Mesendoderm (in vitro differentiated cells): Measurements from ENCODE around the gene KCMF1.

Experiments used
- DNase-seq: peaks from one replicate; pipeline ENCODE4 v3.0.0; 2013
- H2AK5ac ChIP-seq: 2 replicates; pipeline ENCODE4 v1.6.1; 2013; ENCODE audit warnings: low read length, inconsistent platforms
- H2BK120ac ChIP-seq: 2 replicates; pipeline ENCODE4 v1.6.1; 2013; ENCODE audit warnings: low read depth, mild to moderate bottlenecking, low read length, moderate library complexity, mixed read lengths
- H2BK15ac ChIP-seq: replicated peaks from 2 replicates; pipeline ENCODE4 v1.6.1; 2013; ENCODE audit warnings: low read depth, mild to moderate bottlenecking, moderate library complexity
- H2BK5ac ChIP-seq: 2 replicates; pipeline ENCODE4 v1.6.1; 2013; ENCODE audit warnings: low read length, inconsistent platforms
- H3K18ac ChIP-seq: 2 replicates; pipeline ENCODE4 v1.6.1; 2013; ENCODE audit warnings: mild to moderate bottlenecking, low read length, mixed read lengths
- H3K23ac ChIP-seq: one replicate; pipeline ENCODE4 v1.6.1; 2013; ENCODE audit warnings: low read length
- H3K27ac ChIP-seq: 2 replicates; pipeline ENCODE4 v1.5.1; 2013; ENCODE audit warnings: low read depth, mild to moderate bottlenecking, inconsistent platforms, low read length, moderate library complexity
- H3K27me3 ChIP-seq: 2 replicates; pipeline ENCODE4 v1.6.1; 2013; ENCODE audit warnings: low read length, control low read depth, mild to moderate bottlenecking, inconsistent platforms; ENCODE audit not compliant: insufficient read depth, poor library complexity
- H3K36me3 ChIP-seq: 2 replicates; pipeline ENCODE4 v1.6.1; 2013; ENCODE audit warnings: low read length, inconsistent platforms; ENCODE audit not compliant: control insufficient read depth, insufficient read depth
- H3K4ac ChIP-seq: one replicate; pipeline ENCODE4 v1.6.1; 2013; ENCODE audit warnings: low read depth, mild to moderate bottlenecking, low read length, moderate library complexity
- H3K4me1 ChIP-seq: 2 replicates; pipeline ENCODE4 v1.6.1; 2013; ENCODE audit warnings: low read depth, low read length, inconsistent platforms; ENCODE audit not compliant: control insufficient read depth
- H3K4me2 ChIP-seq: 2 replicates; pipeline ENCODE4 v1.6.1; 2013; ENCODE audit warnings: low read length
- H3K4me3 ChIP-seq: 2 replicates; pipeline ENCODE4 v1.5.1; 2013; ENCODE audit warnings: mild to moderate bottlenecking, low read length
- H3K56ac ChIP-seq: one replicate; pipeline ENCODE4 v1.6.1; 2013; ENCODE audit warnings: low read length
- H3K79me1 ChIP-seq: 2 replicates; pipeline ENCODE4 v1.6.1; 2013; ENCODE audit warnings: low read length, inconsistent platforms
- H3K79me2 ChIP-seq: 2 replicates; pipeline ENCODE4 v1.6.1; 2013; ENCODE audit warnings: mild to moderate bottlenecking, low read length; ENCODE audit not compliant: control insufficient read depth, insufficient read depth
- H3K9ac ChIP-seq: 2 replicates; pipeline ENCODE4 v1.6.1; 2013; ENCODE audit warnings: low read length, inconsistent platforms
- H4K5ac ChIP-seq: one replicate; pipeline ENCODE4 v1.6.1; 2013; ENCODE audit warnings: low read length
- H4K8ac ChIP-seq: one replicate; pipeline ENCODE4 v1.6.1; 2013; ENCODE audit warnings: low read depth, mild to moderate bottlenecking, control low read depth, low read length, moderate library complexity
- WGBS: extraction: QIAGEN DNeasy Blood & Tissue Kit; methylation state at CpG from one replicate; pipeline ENCODE4 v1.1.7; 2013; ENCODE audit warnings: low lambda C conversion rate, missing lambda C conversion rate; ENCODE audit not compliant: insufficient coverage; ENCODE audit errors: extremely low coverage; 5-methylcytosine and 5-hydroxymethylcytosine counted together

The KCMF1 gene

DNA sequence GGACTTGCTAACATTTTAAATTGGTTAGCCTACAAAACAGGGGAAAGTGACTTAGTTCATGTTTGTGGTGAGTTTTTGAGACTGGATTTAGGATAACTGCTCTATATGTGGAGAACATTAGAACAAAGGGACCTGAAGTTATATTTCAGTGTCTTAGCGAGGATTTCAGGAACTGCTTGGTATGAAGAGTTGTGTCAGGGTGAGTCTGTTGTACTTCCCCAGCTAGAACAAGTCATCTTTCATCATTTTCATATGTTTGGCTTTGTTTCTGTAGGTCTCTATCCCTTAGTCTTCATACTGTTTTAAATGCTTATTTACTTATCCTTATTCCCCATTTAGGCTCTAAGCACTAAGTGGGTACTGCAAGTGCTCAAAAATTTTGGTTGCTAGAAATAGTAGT, 41.9 kb downstream of the KCMF1 start:
- H2BK120ac ChIP-seq, result no peak overlapping the region

DNA sequence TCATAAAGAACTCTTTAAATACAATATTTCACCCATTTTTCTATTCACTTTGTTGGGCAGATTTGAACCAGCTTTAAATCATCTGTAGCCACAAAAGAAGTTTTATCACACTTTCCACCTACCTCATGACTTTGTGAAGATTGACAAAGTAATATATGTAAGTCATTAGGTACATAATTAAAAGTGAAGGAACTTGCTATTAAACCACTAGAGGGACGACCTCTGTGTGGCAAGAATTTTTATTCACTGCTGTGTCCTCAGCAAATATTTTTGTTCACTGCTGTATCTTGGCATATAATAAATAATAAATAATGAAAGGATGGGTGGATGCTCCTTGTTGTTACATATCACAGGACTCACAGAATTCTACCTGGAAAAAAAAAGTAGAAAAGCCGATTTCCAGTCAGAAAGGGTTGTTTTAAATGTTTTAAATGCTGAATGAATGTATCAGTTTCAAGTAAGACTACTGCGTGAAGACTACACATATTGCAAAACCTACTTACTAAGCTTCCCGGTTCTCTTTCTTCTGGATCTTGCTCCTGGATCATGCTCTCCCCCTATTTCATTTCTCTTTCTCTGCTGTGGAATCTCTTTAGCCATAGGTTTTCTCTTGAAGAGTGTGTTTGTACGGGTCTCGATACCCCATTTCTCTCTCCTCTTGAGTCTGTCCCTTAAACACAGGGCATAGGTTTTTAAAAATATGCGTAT, 44.8 kb downstream of the KCMF1 start:
- Histone ChIP-seq H2BK15ac (no peak overlapping the region), H3K4ac (no peak overlapping the region), H4K8ac (no peak overlapping the region), H3K79me2 (peaks cover 57% of the 10 kb centered on the region), H3K18ac (no peak overlapping the region), H3K56ac (no peak overlapping the region), H2AK5ac (no peak overlapping the region), H2BK5ac (no peak overlapping the region), H3K79me1 (peaks cover 14% of the 10 kb centered on the region), H2BK120ac (no peak overlapping the region), H3K9ac (no peak overlapping the region), H3K4me2 (no peak overlapping the region), H3K4me3 (no peak overlapping the region), H3K27me3 (no peaks in the 10 kb centered on the region), H3K36me3 (no peaks in the 10 kb centered on the region), H3K23ac (no peak overlapping the region), H3K27ac (no peak overlapping the region), H4K5ac (no peak overlapping the region), H3K4me1 (no peaks in the 10 kb centered on the region)
- WGBS, result no CpG with 5 or more reads among the region's 7 CpGs
- DNase-seq, result no peak

More for the DNA sequence above, 41.9 kb downstream of the KCMF1 start:
- Histone ChIP-seq H3K79me1 (peaks cover 14% of the 10 kb centered on the region), H2AK5ac (no peak overlapping the region), H2BK5ac (no peak overlapping the region), H4K5ac (no peak overlapping the region), H3K56ac (no peak overlapping the region), H2BK15ac (no peak overlapping the region), H3K23ac (no peak overlapping the region), H3K4ac (no peak overlapping the region), H3K36me3 (no peaks in the 10 kb centered on the region), H3K27ac (no peak overlapping the region), H3K27me3 (no peaks in the 10 kb centered on the region), H3K9ac (no peak overlapping the region), H3K79me2 (peaks cover 50% of the 10 kb centered on the region), H4K8ac (no peak overlapping the region), H3K4me2 (no peak overlapping the region), H3K4me1 (peaks cover 2% of the 10 kb centered on the region), H3K4me3 (no peak overlapping the region), H3K18ac (no peak overlapping the region)
- WGBS, result no CpG with 5 or more reads among the region's 1 CpG
- DNase-seq, result no peak

DNA sequence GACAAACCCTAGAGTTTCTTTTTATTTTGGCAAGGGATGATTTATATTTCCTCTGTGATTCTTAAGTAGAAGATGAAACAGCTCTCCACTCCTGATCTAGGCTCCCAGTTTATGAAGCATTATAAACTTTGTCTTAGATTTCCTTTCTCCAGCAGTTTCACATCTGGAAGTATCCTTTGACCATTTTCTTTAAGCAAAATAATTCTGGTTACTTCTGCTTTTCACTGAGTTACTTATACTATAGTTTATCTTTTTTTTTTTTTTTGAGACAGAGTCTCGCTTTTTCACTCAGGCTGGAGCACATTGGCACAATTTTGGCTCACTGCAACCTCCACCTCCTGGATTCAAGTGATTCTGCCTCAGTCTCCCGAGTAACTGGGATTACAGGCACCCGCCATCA, 45.5 kb downstream of the KCMF1 start:
- no peaks in the 10 kb centered on the region for H3K27me3 ChIP-seq
- no peak overlapping the region for H2BK5ac ChIP-seq
- H4K8ac ChIP-seq, result no peak overlapping the region
- DNase-seq, result no peak
- H3K4ac ChIP-seq, result no peak overlapping the region
- no CpG with 5 or more reads among the region's 3 CpGs for WGBS
- H3K4me3 ChIP-seq, result no peak overlapping the region
- H3K79me2 ChIP-seq, result peaks cover 55% of the 10 kb centered on the region
- no peak overlapping the region for H2BK120ac ChIP-seq
- H3K18ac ChIP-seq, result no peak overlapping the region
- H4K5ac ChIP-seq, result no peak overlapping the region
- no peak overlapping the region for H2AK5ac ChIP-seq
- peaks cover 11% of the 10 kb centered on the region for H3K79me1 ChIP-seq
- no peaks in the 10 kb centered on the region for H3K4me1 ChIP-seq
- no peak overlapping the region for H3K56ac ChIP-seq
- H3K27ac ChIP-seq, result no peak overlapping the region
- no peak overlapping the region for H2BK15ac ChIP-seq
- no peaks in the 10 kb centered on the region for H3K36me3 ChIP-seq
- no peak overlapping the region for H3K4me2 ChIP-seq
- H3K23ac ChIP-seq, result no peak overlapping the region
- H3K9ac ChIP-seq, result no peak overlapping the region

DNA sequence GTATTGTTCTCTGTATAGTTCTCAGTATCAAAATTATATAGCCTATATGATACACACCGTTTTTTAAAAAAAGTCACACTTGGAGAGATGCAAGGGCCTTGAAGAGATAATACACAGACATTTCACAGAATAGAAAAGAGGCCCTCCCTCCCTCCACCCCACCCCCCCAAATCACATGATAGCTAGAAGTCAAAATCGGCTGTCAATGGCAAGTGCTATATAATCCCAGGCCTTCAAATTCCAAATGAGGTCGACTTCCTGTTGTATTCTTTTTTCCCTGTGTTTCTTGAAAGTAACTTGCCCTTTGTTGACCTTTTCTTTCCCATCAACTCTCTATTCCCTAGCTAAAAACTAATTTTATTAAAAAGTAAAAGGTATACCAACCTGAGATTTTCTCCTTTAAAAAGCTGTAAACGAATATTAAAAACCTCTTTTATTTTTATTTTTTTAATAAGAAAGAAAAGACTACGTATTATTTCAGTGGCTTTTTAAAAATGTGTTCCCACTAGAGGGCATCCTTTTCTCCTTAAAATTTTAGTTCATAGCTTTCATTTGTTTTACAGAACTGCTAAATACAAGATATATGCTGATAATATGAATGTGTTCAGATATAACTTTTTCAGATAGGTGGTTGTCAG, 46.6 kb downstream of the KCMF1 start:
- whole genome bisulfite sequencing, result no CpG with 5 or more reads among the region's 5 CpGs
- Histone ChIP-seq H3K27me3 (no peaks in the 10 kb centered on the region), H3K4me3 (no peak overlapping the region), H3K4ac (no peak overlapping the region), H3K27ac (no peak overlapping the region), H3K23ac (no peak overlapping the region), H3K79me1 (peaks cover 9% of the 10 kb centered on the region), H2BK120ac (no peak overlapping the region), H3K79me2 (peaks cover 53% of the 10 kb centered on the region), H3K4me1 (no peaks in the 10 kb centered on the region), H4K8ac (no peak overlapping the region), H2BK15ac (no peak overlapping the region), H3K9ac (no peak overlapping the region), H3K18ac (no peak overlapping the region), H3K4me2 (no peak overlapping the region), H4K5ac (no peak overlapping the region), H3K56ac (no peak overlapping the region), H2BK5ac (no peak overlapping the region), H2AK5ac (no peak overlapping the region), H3K36me3 (no peaks in the 10 kb centered on the region)
- DNase-seq, result peak; percentile 82

DNA sequence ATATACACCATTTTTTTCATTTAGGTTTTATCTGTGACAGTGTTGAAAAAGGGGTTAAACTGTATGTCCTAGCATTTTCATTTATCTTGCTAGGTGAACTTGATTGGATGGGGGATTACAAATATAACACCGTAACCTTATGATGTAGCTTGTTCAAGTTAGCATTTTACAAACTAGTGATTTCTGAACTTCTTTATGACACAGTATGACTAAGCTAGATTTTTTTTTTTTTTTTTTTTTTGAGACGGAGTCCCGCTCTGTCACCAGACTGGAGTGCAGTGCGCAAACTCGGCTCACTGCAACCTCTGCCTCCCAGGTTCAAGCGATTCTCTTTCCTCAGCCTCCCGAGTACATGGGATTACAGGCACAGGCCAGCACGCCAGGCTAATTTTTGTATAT, 47.1 kb downstream of the KCMF1 start:
- no peak overlapping the region for H2AK5ac ChIP-seq
- no peak overlapping the region for H2BK15ac ChIP-seq
- H3K79me2 ChIP-seq, result peaks cover 48% of the 10 kb centered on the region
- no peaks in the 10 kb centered on the region for H3K36me3 ChIP-seq
- no peak overlapping the region for H2BK5ac ChIP-seq
- H3K9ac ChIP-seq, result no peak overlapping the region
- no peaks in the 10 kb centered on the region for H3K4me1 ChIP-seq
- H3K18ac ChIP-seq, result no peak overlapping the region
- no peak overlapping the region for H3K4ac ChIP-seq
- no CpG with 5 or more reads among the region's 8 CpGs for WGBS
- no peak overlapping the region for H3K56ac ChIP-seq
- no peak for DNase-seq
- no peak overlapping the region for H4K8ac ChIP-seq
- H2BK120ac ChIP-seq, result no peak overlapping the region
- H3K27ac ChIP-seq, result no peak overlapping the region
- H3K27me3 ChIP-seq, result no peaks in the 10 kb centered on the region
- no peak overlapping the region for H4K5ac ChIP-seq
- peaks cover 7% of the 10 kb centered on the region for H3K79me1 ChIP-seq
- H3K4me2 ChIP-seq, result no peak overlapping the region
- no peak overlapping the region for H3K4me3 ChIP-seq
- H3K23ac ChIP-seq, result no peak overlapping the region

DNA sequence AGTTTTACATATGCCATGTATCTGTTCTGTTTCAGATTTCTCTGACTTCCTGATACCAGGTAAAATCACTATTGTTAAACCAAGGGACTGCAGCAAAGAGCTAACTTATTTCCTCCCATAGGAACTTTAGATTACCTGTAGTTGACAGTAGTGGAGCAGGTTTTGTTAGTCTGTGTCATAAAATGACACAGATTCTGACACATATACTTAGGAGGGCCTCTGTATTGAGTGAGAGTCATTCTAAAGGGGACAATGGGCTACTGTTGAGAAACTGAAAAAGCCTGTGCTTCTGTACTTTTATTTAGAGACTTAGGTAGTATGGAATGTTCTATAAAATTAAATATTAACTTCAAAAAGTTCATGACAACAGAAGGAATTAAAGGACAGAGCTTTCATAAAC, 48.2 kb downstream of the KCMF1 start:
- H4K5ac ChIP-seq, result no peak overlapping the region
- DNase-seq, result no peak
- H2BK15ac ChIP-seq, result no peak overlapping the region
- no peak overlapping the region for H3K56ac ChIP-seq
- H3K79me2 ChIP-seq, result peaks cover 49% of the 10 kb centered on the region
- H3K23ac ChIP-seq, result no peak overlapping the region
- no peak overlapping the region for H3K9ac ChIP-seq
- H3K36me3 ChIP-seq, result no peaks in the 10 kb centered on the region
- H3K27me3 ChIP-seq, result no peaks in the 10 kb centered on the region
- H2BK120ac ChIP-seq, result no peak overlapping the region
- no peak overlapping the region for H3K4ac ChIP-seq
- H2AK5ac ChIP-seq, result no peak overlapping the region
- H3K79me1 ChIP-seq, result peaks cover 7% of the 10 kb centered on the region
- H3K4me1 ChIP-seq, result no peaks in the 10 kb centered on the region
- H3K27ac ChIP-seq, result no peak overlapping the region
- no peak overlapping the region for H3K4me2 ChIP-seq
- H4K8ac ChIP-seq, result no peak overlapping the region
- no peak overlapping the region for H3K4me3 ChIP-seq
- no peak overlapping the region for H2BK5ac ChIP-seq
- no peak overlapping the region for H3K18ac ChIP-seq
